Astrocyte (in vitro differentiated cells and primary cell): ENCODE measurements around the gene GRAMD1B. TPM values are rescaled to one million over a fixed set of nuclear protein-coding genes. Genes with fewer than 3 reads are reported as not detected.

Experiments used
- DNase-seq: peaks from one replicate; pipeline ENCODE4 v3.0.0-alpha.2; 2010; ENCODE audit warnings: low read depth
- FAIRE-seq: peaks from 2 replicates; lab custom pipeline; 2011; peaks lifted over from hg19 to GRCh38; lab: Jason Lieb, UNC
- H2AFZ ChIP-seq: 2 replicates; pipeline ENCODE4 v1.6.0; 2012; ENCODE audit warnings: low read depth, low read length, inconsistent platforms
- H3K27ac ChIP-seq: 2 replicates; pipeline ENCODE4 v1.5.1; 2011; ENCODE audit warnings: low read depth, low read length, inconsistent platforms
- H3K27me3 ChIP-seq: 2 replicates; pipeline ENCODE4 v1.6.0; 2011; ENCODE audit warnings: low read length, inconsistent platforms; ENCODE audit not compliant: insufficient read depth
- H3K36me3 ChIP-seq: 2 replicates; pipeline ENCODE4 v1.5.1; 2011; ENCODE audit warnings: low read length, inconsistent platforms; ENCODE audit not compliant: insufficient read depth
- H3K4me1 ChIP-seq: 2 replicates; pipeline ENCODE4 v1.5.1; 2011; ENCODE audit warnings: low read length, inconsistent platforms; ENCODE audit not compliant: insufficient read depth
- H3K4me2 ChIP-seq: 2 replicates; pipeline ENCODE4 v1.6.0; 2012; ENCODE audit warnings: low read length, inconsistent platforms
- H3K4me3 ChIP-seq: 2 replicates; pipeline ENCODE4 v1.5.1; 2011; ENCODE audit warnings: low read depth, mild to moderate bottlenecking, low read length, inconsistent platforms; ENCODE audit not compliant: insufficient read depth
- H3K79me2 ChIP-seq: 2 replicates; pipeline ENCODE4 v1.6.0; 2012; ENCODE audit warnings: mild to moderate bottlenecking, low read length, inconsistent platforms; ENCODE audit not compliant: insufficient read depth
- H3K9ac ChIP-seq: 2 replicates; pipeline ENCODE4 v1.6.0; 2012; ENCODE audit warnings: mild to moderate bottlenecking, low read length, inconsistent platforms
- H3K9me3 ChIP-seq: 2 replicates; pipeline ENCODE4 v1.5.1; 2012; ENCODE audit warnings: low read depth, mild to moderate bottlenecking, low read length, inconsistent platforms; ENCODE audit not compliant: insufficient read depth
- H4K20me1 ChIP-seq: 2 replicates; pipeline ENCODE4 v1.6.0; 2012; ENCODE audit warnings: low read length, inconsistent platforms; ENCODE audit not compliant: insufficient read depth
- H3K27ac Mint-ChIP-seq: one replicate; pipeline ENCODE4 v1.8.0; 2021; ENCODE audit warnings: mild to moderate bottlenecking, mixed read lengths; ENCODE audit not compliant: unreplicated experiment
- H3K27me3 Mint-ChIP-seq: one replicate; pipeline ENCODE4 v1.8.0; 2021; ENCODE audit warnings: low read depth, mixed read lengths; ENCODE audit not compliant: unreplicated experiment
- H3K36me3 Mint-ChIP-seq: one replicate; pipeline ENCODE4 v1.8.0; 2021; ENCODE audit warnings: low read depth, mixed read lengths; ENCODE audit not compliant: unreplicated experiment
- H3K4me1 Mint-ChIP-seq: one replicate; pipeline ENCODE4 v1.8.0; 2021; ENCODE audit warnings: low read depth, mixed read lengths; ENCODE audit not compliant: unreplicated experiment
- H3K4me3 Mint-ChIP-seq: one replicate; pipeline ENCODE4 v1.8.0; 2021; ENCODE audit warnings: mild to moderate bottlenecking, moderate library complexity, mixed read lengths; ENCODE audit not compliant: unreplicated experiment
- H3K9me3 Mint-ChIP-seq: one replicate; pipeline ENCODE4 v1.8.0; 2021; ENCODE audit warnings: mild to moderate bottlenecking, mixed read lengths; ENCODE audit not compliant: unreplicated experiment
- CTCF ChIP-seq: IDR thresholded peaks from 2 replicates; pipeline ENCODE4 v1.5.1; 2011; ENCODE audit warnings: low read depth, mild to moderate bottlenecking, inconsistent platforms, low read length, moderate library complexity; ENCODE audit not compliant: insufficient read depth
- EZH2 ChIP-seq: IDR thresholded peaks from 2 replicates; pipeline ENCODE4 v1.6.1; 2012; ENCODE audit warnings: mild to moderate bottlenecking, low read length, inconsistent platforms; ENCODE audit not compliant: insufficient read depth
- total RNA-seq: library from RNA; stranded (reverse); gene quantifications from 2 replicates; pipeline ENCODE4 v1.2.1, GENCODE V29; 2021

The GRAMD1B gene
- total RNA-seq, 1 donor from 2014 or later, result 6.5 TPM

- Mint-ChIP-seq H3K27me3 (peaks cover 23% of the 10 kb centered on the region), H3K9me3 (no peaks in the 10 kb centered on the region), H3K36me3 (no peaks in the 10 kb centered on the region), H3K27ac (no peak overlapping the region), H3K4me1 (peaks cover 6% of the 10 kb centered on the region), H3K4me3 (no peak overlapping the region)
- DNase-seq (no peak), FAIRE-seq (no peak)
- no peak overlapping the region for H3K9ac ChIP-seq
- no peak overlapping the region for H3K4me2 ChIP-seq
- H3K27ac ChIP-seq, result no peak overlapping the region
- TF ChIP-seq CTCF (no peak), EZH2 (no peak)
- H3K36me3 ChIP-seq, result no peaks in the 10 kb centered on the region
- H3K9me3 ChIP-seq, result no peaks in the 10 kb centered on the region
- H3K4me1 ChIP-seq, result no peaks in the 10 kb centered on the region
- H3K79me2 ChIP-seq, result no peaks in the 10 kb centered on the region
- peaks cover 5% of the 10 kb centered on the region for H4K20me1 ChIP-seq
- no peak overlapping the region for H2AFZ ChIP-seq
- no peak overlapping the region for H3K4me3 ChIP-seq
- H3K27me3 ChIP-seq, result no peaks in the 10 kb centered on the region
Observed at GRCh38 chr11:123584737-123585136, 154.7 kb downstream of the GRAMD1B start.

- no peaks in the 10 kb centered on the region for H3K79me2 ChIP-seq
- H3K4me1 ChIP-seq, result peaks cover 4% of the 10 kb centered on the region
- H3K36me3 ChIP-seq, result no peaks in the 10 kb centered on the region
- H3K27ac ChIP-seq, result no peak overlapping the region
- no peak overlapping the region for H3K4me3 Mint-ChIP-seq
- no peak overlapping the region for H3K27ac Mint-ChIP-seq
- H3K27me3 Mint-ChIP-seq, result peaks cover 21% of the 10 kb centered on the region
- H4K20me1 ChIP-seq, result peaks cover 5% of the 10 kb centered on the region
- no peaks in the 10 kb centered on the region for H3K9me3 ChIP-seq
- no peak for FAIRE-seq
- no peak overlapping the region for H3K9ac ChIP-seq
- peaks cover 10% of the 10 kb centered on the region for H3K4me1 Mint-ChIP-seq
- H3K36me3 Mint-ChIP-seq, result no peaks in the 10 kb centered on the region
- no peak overlapping the region for H2AFZ ChIP-seq
- no peak for TF ChIP-seq EZH2
- TF ChIP-seq CTCF, result no peak
- no peak overlapping the region for H3K4me3 ChIP-seq
- no peak for DNase-seq
- no peaks in the 10 kb centered on the region for H3K27me3 ChIP-seq
- no peak overlapping the region for H3K4me2 ChIP-seq
- H3K9me3 Mint-ChIP-seq, result no peaks in the 10 kb centered on the region
Observed at GRCh38 chr11:123585206-123585605, 155.1 kb downstream of the GRAMD1B start.

- FAIRE-seq, result no peak
- H3K27ac ChIP-seq, result no peak overlapping the region
Observed at GRCh38 chr11:123585706-123586105, 155.6 kb downstream of the GRAMD1B start.

More at GRCh38 chr11:123585706-123586105, 155.6 kb downstream of the GRAMD1B start:
- H3K27me3 Mint-ChIP-seq, result peaks cover 21% of the 10 kb centered on the region
- no peak overlapping the region for H3K9ac ChIP-seq
- H3K36me3 ChIP-seq, result no peaks in the 10 kb centered on the region
- H3K27me3 ChIP-seq, result no peaks in the 10 kb centered on the region
- H3K9me3 Mint-ChIP-seq, result no peaks in the 10 kb centered on the region
- no peaks in the 10 kb centered on the region for H3K36me3 Mint-ChIP-seq
- no peaks in the 10 kb centered on the region for H3K9me3 ChIP-seq
- no peak overlapping the region for H3K4me3 ChIP-seq
- no peak for TF ChIP-seq EZH2
- TF ChIP-seq CTCF, result no peak
- H3K4me1 Mint-ChIP-seq, result peaks cover 13% of the 10 kb centered on the region
- H3K4me3 Mint-ChIP-seq, result no peak overlapping the region
- H2AFZ ChIP-seq, result no peak overlapping the region
- no peak for DNase-seq
- H3K79me2 ChIP-seq, result no peaks in the 10 kb centered on the region
- H3K27ac Mint-ChIP-seq, result no peak overlapping the region
- peaks cover 9% of the 10 kb centered on the region for H3K4me1 ChIP-seq
- H3K4me2 ChIP-seq, result no peak overlapping the region
- H4K20me1 ChIP-seq, result peaks cover 5% of the 10 kb centered on the region
